ENCODE data around the gene TUT4.

Gene TUT4

DNA sequence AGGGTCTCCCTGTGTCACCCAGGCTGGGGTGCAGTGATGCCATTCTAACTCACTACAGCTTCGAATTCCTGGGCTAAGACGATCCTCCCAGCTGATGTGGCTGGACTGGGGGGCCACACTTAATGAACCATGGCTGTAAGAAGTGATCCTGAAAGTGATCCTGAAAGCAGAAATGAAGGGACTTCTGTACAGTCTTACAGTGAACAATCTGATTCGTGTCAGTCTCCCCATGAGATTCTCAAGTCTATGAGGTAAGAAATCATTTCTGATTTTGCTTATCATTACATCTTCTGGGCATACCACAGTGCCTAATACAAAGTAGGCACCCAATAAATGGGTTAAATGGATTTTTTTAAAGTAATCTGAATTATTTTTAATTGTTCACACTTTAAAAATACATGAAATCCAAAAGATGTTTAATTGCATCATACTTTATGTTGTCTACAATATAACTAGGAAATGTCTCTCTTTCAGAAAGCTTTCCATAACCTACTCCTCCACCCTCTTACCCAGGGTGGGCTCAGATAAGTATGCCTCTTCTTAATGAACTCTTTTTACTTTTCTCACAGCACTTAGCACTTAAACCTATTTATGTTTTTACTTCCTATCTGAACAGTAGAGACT lies 21.5 kb downstream of the TUT4 start:
- DNase-seq: no peak

DNA sequence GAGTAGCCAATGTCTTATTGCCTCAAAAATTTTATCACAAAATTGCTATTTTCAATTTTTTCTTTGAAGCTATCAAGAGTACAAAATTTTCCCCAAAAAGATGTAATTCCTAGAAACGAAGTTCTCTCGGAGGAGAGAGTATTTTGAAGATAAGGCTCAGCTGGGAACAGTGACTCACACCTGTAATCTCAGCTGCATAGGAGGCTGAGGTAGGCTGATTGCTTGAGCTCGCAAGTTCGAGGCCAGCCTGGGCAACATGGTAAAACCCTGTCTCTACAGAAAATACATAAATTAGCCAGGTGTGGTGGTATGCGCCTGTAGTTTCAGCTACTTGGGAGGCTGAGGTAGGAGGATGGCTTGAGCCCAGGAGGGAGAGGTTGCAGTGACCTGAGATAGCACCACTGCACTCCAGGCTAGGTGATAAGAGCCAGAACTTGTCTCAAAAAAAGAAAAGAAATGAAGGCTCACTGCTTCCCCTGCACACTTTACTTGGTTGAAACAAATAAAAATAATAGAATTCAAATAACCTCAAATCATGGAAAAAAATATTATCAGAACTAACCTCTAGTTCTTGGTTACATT lies 22.2 kb downstream of the TUT4 start:
- DNase-seq: no peak

DNA sequence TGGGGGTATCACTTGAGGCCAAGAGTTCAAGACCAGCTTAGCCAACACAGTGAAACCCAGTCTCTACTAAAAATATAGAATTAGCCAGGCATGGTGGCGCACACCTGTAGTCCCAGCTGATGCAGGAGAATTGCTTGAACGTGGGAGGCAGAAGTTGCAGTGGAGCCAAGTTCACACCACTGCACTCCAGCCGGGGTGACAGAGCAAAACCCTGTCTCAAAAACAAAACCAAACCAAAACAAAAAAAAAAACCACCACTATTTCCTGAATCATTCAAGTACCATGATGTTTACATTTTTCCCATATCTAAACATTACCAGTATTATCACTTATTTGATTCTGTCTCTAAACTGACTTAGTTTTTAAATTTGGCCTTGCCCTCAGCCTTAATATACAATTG lies 29.5 kb downstream of the TUT4 start:
- DNase-seq: no peak

DNA sequence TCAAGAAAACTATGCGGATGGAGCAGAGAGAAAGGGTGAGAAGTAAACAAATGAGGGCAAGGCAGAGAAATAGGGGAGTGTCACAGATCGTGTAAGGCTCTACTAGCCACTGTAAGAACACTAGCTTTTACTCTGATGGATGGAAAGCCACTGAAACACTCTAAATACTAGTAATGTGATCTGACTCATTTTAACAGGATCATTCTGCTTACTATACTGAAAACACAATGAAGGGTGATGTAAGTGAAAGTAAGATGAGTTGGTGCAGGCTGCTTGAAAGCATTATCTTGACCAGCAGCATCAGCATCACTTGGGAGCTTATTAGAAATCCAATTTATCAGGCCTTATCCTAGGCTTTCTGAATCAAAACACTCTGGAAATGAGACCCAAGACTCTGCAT lies 32.7 kb downstream of the TUT4 start:
- DNase-seq: no peak

DNA sequence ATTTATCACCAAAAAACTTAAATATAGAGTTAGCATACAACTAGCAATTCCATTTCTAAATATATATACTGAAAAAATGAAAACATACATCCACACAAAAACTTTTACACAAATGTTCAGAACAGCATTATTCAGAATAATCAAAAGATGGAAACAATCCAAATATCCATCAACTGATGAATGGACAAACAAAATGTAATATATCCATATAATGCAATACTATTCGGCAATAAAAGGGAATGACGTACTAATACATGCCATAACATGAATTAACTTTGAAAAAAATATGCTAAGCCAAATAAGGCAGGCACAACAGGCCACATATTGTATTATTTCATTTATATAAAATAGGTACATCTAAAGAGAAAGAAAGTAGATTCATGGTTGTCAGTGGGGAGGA lies 33.9 kb downstream of the TUT4 start:
- no peak for DNase-seq

DNA sequence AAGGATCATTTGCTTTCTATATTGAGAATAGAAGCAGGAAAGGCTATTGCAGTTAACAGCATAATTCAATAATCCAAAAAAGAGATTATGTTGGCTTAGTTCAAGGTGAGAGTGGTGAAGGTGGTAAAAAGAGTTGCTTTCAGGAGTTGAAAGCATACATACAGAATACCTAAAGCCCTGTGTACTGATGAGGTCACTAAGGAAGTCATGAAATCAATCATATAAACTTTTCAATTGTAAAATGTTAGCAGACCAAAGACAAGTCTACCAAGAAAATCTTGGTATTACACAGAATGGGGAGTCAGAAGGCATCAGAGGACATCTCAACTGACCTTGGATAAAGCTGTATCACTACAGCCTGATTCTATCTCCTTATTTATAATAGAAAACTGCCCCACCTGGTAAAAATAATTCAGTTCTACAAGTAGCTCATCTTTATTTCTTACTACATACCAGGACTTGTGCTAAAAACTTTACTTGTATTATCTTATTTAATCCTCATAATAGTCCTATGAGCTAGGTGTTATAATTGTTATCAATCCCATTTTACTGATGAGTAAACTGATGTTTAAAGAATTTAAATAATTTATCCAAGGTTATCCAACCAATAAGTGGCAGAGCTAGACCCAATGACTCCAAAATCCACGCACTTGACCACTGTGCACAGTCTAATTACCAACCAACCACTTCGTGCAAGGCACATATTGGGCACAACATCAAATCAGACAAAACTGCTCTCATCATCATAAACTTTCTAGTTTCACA lies 40.9 kb downstream of the TUT4 start:
- no peak for DNase-seq

DNA sequence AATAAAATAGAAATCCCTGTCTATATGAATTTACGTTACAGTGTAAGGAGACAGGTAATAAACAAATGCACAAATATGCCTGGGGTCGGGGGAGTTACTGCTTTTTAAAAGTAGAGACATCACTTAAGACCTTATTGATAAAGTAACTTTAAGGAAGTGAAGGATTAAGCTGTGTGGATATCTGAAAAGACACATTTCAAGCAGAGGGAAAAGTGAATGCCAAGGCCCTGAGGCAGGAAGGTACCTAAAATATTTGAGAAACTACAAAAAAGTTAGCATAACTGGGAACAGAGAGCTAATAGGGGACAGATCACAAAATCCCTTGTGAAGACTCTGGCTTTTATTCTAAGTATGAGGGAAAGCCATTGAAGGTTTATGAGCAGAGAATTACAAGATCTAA lies 41.5 kb downstream of the TUT4 start:
- DNase-seq: no peak

DNA sequence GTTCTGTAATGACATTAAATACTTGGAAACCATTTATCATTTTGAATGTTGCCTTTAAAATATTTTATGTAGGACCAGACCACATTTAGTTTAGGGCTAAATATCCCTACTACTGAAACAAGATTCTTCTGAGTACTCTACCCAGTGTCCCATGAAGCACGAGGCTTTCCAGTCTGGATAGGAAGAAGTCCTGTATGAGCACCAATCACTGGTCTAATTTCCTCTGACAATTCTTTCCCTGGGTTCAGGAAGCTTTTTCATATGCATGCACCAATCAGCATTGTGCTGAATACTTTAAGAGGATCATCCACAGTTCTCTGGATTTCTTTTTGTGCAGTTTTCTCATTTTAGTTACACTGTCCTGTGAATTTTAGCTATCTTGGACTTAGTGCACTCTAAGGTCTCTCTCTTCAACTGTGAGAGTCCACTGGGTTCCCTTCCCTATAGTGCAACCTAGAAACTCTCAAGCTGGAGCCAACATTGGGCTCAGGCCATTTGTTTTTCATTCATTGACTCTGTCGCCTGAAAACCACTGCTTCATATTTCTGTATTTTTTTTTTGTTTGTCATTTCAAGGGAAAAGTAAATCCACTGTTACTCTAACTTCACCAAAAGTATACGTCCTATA lies 45.9 kb downstream of the TUT4 start:
- no peak for DNase-seq

DNA sequence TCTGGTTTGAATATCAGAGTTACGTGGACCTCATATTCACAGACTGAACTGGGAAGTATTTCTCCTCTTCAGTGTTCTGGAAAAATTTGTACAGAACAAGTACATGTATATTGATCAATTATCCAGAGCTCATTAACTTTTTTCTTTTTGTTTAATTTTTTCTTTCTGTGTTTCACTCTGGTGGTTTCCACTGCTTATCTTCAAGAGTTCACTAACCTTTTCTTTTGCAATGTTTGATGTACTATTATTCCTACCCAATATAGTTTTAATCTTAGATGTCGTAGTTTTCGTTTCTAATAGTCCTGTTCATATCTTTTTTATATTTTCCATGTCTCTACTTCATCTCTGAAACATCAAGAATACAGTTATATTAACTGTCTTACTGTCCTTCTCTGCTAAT lies 46.5 kb downstream of the TUT4 start:
- no peak for DNase-seq

DNA sequence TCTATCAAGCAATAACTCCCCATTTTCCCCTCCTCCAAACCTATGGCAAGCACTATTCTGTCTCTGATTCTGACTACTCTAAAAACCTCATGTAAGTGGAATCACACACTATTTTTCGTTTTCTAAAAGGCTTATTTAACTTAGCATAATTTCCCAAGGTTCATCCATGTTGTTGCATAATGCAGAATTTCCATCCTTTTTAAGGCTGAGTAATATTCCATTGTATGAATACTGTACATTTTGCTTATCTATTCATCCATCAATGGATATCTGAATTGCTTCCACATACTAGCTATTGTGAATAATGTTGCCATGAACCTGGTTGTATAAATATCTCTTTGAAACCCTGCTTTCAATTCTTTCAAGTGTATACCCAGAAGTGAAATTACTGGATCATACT lies 48.2 kb downstream of the TUT4 start:
- DNase-seq: no peak

DNA sequence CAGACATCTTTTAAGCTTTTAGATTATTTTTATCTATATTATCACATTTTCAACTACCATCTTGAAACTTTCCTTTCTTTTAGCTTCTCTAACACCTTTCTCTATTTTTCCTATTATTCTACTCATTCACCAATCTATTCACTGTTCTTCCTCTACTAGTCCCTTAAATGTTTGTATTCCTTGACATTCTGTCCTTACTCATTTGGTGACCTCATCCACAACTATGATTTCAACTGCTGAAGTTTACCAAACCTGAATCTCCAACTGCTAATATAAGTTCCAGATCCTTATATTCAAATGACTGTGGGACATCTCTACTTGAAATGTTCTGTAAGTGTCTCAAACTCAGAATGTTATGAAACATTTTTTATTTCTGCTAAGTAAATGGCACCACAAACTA lies 49.2 kb downstream of the TUT4 start:
- DNase-seq: no peak

DNA sequence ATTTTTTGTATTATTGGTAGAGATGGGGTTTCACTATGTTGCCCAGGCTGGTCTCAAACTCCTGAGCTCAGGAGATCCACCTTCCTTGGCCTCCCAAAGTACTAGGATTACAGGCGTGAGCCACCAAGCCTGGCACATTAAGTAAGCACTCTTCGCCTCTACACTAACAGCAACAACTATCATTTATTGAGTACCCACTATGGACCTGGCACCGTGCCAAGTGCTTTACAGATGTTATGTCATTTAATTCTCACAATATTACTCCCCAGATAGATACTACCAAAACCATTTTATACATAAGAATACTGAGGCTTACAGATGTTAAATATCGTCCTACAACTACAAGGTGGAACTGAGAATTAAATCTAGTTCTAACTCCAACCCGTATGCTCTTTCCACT lies 50.1 kb downstream of the TUT4 start:
- DNase-seq: peak; percentile 19

DNA sequence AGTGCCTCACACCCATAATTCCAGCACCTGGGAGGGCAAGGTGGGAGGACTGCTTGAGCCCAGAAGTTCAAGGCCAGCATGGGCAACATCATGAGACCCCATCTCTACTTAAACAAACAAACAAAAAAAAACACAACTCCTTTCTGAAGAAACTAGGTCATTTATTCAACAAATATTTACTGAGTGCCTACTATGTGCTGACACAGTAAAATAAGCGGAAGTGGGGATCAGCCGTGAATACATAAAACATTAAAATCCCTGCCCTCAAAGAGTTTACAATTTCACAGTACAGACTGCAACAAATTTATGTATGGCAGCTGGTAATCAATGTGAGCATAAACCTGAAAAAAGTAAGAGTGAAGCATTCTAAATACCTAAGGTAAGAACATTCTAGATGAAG lies 65.3 kb downstream of the TUT4 start:
- no peak for DNase-seq

DNA sequence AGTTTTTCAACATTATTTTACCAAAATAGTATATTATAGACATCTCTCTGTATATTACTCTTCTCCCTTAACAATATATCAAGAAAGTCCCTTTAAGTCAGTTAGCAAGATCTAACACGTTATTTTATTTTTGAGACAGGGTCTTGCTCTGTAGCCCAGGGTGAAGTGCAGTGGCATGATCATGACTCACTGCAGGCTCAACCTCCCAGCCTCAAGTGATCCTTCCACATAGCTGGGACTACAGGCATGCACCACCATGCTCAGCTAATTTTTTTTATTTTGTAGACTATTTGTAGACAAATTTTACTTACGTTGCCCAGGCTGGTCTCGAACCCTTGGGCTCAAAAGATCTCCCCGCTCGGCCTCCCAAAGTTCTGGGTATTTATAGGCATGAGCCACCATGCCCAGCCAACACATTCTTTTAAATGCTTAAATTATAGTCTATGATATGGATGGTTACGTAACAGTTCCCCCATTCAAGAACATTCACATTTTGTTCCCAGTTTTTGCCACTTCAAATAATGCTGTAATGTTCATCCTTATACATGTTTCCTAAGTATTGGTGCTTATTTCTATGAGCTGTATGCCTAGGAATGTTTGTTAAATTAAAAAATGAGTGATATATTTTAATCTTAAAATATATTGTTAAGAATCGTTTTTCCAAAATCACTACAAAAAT lies 70.4 kb downstream of the TUT4 start:
- no peak for DNase-seq

DNA sequence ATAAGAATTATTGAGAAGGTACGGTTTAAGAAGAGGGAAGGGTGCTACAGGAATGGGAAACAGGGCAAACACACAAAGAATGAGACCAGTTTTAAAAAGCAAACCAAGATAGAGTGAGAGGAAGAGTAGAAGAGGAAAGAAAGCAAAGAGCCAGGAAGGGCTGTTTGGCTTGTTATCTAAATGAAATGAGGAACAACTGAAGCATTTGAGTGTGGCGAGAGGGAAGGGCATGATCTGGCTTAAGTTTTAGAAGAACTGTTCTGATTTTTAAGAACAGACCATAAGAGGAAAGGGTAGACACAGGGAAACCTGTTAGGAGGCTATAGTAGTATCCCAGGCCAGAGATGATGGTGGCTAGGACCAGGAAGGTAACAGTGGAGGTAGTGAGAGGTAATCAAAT lies 73.8 kb downstream of the TUT4 start:
- no peak for DNase-seq

DNA sequence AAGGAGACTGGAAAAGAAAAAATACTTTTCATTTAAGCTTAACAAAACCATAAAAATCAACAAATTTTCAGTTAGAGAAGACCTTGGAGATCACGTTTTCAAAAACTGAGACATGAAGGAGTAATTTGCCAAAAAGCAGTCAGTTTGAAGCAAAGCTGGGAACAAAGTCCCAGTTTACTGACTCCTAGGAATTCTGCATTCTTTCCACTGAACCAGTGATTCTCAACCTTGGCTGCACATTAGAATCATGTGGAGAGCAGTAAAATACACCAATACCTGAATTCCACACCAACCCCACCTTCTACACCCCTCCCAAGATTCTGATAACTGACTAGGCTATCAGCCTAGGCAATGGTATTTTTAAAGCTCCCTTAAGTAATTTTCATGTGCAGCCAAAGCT lies 75.0 kb downstream of the TUT4 start:
- no peak for DNase-seq

DNA sequence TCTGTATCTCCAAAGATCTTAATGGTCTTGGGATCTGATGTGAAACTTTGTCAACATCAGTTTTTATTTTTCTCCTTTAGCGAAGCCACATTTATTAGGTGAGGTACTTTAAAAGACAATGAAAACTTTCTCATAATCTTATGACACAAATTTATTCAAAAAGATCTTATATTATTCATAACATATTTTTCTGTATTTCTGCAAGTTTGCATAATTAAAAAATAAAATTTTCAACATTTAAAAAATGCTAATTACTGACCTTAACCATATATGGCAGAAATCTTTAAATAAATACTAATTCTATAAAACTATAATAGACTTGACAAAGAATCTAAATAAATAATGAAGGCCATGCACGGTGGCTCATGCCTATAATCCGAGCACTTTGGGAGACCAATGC lies 75.9 kb downstream of the TUT4 start:
- no peak for DNase-seq

DNA sequence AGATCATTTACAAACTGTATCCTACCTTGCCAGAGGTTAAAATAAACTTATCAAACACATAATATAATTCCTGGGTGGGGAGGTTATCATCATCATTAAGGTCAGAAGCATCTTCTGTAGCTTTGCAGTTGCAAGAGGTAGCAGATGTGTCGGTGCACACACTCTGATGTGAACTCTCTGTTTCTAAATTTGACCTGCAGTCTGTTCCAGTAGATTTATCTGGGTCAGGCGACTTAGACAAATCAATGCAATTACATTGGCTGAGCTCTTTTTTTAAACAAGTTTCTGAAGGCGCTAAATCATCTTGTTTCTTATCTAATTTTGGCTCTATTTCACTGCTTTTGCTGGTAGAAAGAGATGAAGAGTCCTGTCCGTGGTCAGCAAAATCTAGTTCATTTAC lies 78.1 kb downstream of the TUT4 start:
- DNase-seq: no peak

DNA sequence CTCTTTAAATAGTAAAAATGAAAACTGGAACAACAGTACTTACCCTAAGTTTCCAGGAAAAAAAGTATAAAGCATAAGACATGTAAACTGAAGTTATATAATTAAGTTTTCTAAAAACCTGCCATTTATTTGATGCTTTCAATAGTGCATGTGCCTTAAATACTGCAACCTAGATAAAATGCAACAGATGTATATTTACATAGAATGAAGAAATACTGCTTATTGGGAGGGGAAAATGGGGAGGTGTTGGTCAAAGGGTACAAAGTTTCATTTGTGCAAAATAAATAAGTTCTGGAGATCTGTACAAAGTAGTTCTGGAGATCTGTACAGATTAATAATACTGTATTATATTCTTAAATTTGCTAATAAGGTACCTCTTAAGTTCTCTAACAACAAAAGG lies 79.9 kb downstream of the TUT4 start:
- DNase-seq: no peak

DNA sequence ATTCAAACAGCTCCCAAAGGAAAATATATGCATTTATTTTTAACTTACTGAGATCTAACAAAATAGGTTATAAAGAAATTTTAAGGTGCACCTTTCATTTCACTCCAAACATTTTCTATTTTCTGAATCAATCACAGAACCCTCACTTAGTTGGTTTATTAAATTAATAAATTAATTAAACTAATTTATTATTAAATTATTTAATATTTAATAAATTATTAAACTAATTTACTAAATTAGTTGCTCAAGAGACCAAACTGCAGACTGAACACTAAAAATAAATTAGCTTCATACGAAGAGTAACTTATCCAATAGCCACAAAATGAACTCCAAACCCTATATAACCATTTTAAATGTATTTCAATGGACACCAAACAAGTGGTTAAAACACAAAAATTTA lies 80.5 kb downstream of the TUT4 start:
- DNase-seq: no peak

DNA sequence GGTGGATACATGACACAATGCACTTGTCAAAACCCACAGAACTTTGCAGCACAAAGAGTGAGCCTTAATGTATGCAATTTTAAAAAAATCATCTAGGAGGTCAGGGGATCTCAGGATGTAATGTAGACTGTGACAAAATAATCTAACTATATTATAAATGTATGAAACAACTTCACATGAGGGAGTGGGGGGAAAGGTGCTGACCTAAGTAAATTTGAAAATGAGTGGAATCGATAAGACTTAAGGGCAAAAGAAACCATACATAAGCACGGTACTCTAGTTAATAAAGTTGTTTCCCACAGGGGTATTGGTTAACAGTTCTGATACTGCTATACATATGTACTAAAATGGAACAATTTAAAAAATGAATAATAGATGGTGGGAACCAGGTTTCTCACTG lies 83.8 kb downstream of the TUT4 start:
- DNase-seq: no peak

DNA sequence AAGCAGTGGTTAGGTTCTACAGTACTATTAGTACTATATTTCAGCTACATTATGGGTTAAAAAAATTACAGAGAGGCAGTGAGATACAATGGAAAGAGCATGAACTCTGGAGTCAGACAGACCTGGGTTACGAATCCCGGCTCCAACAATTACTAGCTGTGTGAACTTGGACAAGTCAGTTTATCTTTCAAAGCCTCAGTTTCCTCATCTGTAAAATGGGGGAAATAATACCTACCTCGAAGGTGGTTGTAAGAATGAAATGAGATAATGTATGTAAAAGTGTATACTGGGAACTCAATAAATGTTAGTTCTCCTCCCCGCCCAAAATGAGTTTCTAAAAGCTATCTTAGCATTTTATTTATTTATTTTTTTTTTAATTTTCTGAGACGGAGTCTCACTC lies 89.0 kb downstream of the TUT4 start:
- no peak for DNase-seq

DNA sequence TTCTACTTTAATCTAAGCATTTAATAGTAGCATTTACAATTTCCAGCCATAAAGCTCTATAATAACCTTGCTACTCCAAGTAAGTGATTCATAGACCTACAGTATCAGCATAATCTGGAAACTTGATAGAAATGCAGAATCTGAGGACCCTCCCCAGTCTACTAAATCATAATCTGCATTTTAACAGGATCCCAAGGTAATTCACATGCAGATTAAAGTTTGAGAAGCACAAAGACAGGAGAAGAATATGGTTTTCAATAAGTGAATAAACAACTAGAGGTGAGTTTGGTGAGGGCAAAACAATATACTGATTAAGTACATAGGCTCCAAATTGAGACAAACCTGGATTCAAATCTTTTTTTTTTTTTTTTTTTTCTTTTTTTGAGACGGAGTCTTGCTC lies 91.1 kb downstream of the TUT4 start:
- no peak for DNase-seq

DNA sequence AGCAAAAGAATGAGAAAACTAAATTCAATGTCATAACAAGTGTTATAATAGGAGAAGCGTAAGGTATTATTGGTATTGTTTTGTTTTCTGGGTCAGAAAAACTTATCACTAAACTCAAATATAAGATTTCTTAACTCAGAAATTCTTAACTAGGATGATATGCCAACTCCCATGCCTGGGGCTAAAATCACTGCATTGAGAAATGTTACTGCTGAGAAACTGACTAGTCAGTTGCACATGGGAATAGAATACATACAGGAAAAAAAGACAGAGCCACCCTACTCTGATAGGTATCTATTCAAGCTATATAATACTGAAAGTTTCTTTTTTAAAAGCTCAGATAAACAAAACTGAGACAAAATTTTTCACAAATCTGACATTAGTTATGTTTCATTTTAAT lies 92.2 kb downstream of the TUT4 start:
- DNase-seq: no peak

All from NCI-H69 (cell line).